ENCODE results near the gene MTOR. TPM values are rescaled to one million over a fixed set of nuclear protein-coding genes. Genes with fewer than 3 reads are reported as not detected.

The MTOR gene
- polyA plus RNA-seq, 1 of the 3 experiments (the other 2 are of a cell fraction), result 20.9 TPM

DNA sequence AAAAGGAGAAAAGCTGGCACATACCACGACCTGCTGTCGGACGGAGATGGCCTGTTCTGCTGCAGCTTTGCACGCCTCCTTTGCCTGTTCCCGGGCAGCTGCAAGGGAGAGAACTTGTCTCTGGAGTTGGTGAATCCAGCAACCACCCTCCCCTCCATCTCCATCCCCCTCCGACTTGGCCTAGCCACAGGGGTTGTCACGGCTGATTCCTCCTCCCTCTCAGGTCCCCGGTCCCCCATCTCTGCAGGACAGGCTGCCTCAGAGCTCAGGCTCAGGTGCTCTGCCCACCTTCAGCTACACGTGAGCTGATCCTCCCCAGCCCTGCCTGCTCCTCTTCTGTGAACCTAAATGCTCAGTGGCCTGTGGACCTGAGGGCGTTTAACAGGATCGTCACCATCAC lies 191.5 kb downstream of the MTOR start:
- no peak overlapping the region for H3K4me2 ChIP-seq
- no peak overlapping the region for H2AFZ ChIP-seq (ENCODE audit: low read depth)
- peaks cover under 1% of the 10 kb centered on the region for H3F3A ChIP-seq (replicated peaks; ENCODE audit: insufficient read depth)
- TF ChIP-seq TAF1 (IDR thresholded peaks at IDR 0.05; ENCODE audit: borderline replicate concordance, low read depth, low read length) (no peak), NRF1 (IDR thresholded peaks at IDR 0.05; ENCODE audit: low read depth, low read length) (no peak), RFX5 (IDR thresholded peaks at IDR 0.05; ENCODE audit: low read length) (no peak)
- no peak overlapping the region for H3K4me3 ChIP-seq (ENCODE audit: low read depth in 2 of 2, low read length in 1 of 2)
- 98% methylated on average over 9 of the region's 11 CpGs for WGBS (ENCODE audit: low lambda C conversion rate)
- no peaks in the 10 kb centered on the region for H3K9me3 ChIP-seq
- no peaks in the 10 kb centered on the region for H3K27me3 ChIP-seq (ENCODE audit: insufficient read depth)
- H3K36me3 ChIP-seq (replicated peaks in 1 of 2; ENCODE audit: control insufficient read depth in 1 of 2, insufficient read depth in 2 of 2, low read length in 1 of 2), result peaks cover 51 to 56% of the 10 kb centered on the region in 2 experiments
- no peak for DNase-seq
- ChIA-PET POLR2A (interaction anchor here (0.6 to 1.0 kb wide), 2 partner anchors 28 to 127 kb away, joined by 3 to 4 read pairs; no protein-coding TSS in a partner anchor), CTCF (interaction anchor here (1.4 to 3.4 kb wide), 3 partner anchors 10 to 33 kb away, joined by 4 to 17 read pairs (median 9); partner anchors contain the start of gene SRM)
- H3K27ac ChIP-seq (ENCODE audit: low read depth in 2 of 2, low read length in 1 of 2), result no peak overlapping the region
- no peaks in the 10 kb centered on the region for H3K4me1 ChIP-seq (ENCODE audit: control insufficient read depth in 1 of 2, insufficient read depth in 2 of 2, low read depth in 1 of 2, low read length in 1 of 2)
- H3K9me2 ChIP-seq, result no peaks in the 10 kb centered on the region
- H3K9ac ChIP-seq, result no peak overlapping the region
- no peaks in the 10 kb centered on the region for H4K20me1 ChIP-seq (ENCODE audit: insufficient read depth)
- no peaks in the 10 kb centered on the region for H3K79me2 ChIP-seq (ENCODE audit: insufficient read depth)

DNA sequence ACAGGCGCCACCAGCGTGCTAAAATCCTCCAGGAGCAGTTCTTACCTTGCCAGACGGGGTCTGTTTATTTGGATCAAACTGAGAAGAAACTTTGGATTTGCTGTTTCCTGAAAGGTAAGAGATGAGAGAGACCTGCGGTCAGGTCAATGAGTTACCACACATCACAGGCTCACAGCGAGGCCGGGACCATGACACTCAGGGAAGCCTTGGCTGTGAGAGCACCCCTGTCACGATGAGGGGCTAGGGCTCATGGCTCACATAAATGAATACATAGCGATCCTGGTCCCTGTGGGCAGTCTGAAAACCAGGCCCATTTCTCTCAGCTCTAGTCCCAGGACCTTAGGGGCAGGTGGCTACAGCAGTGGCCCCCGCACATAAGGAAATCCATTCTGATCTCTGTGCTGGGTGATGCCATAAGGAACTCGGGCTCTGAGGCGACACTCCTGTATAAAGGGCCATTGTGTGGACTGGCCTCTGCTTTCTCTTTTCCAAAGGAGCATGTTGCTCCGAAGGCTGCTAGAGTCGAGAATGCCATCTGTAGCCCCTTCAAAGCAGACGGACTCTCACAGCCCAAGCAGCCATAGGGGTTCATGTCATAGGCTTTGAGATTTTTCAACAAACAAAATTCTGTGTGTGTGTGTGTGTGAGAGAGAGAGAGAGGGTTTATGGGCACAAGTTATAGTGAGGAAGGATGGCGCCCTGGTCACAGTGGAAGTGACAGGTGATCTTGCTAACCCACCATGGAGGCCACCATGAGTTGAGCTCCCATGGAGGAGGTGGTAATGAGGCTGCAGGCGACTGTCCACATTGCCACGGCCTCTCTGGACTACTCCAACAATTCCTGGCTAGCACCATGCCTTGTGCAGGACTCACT lies 193.5 kb downstream of the MTOR start:
- Histone ChIP-seq H3F3A (replicated peaks; ENCODE audit: insufficient read depth) (peaks cover 4% of the 10 kb centered on the region), H3K36me3 (replicated peaks in 1 of 2; ENCODE audit: control insufficient read depth in 1 of 2, insufficient read depth in 2 of 2, low read length in 1 of 2) (peaks cover 45 to 60% of the 10 kb centered on the region in 2 experiments)

More for the DNA sequence above, 193.5 kb downstream of the MTOR start:
- no peak overlapping the region for H2AFZ ChIP-seq (ENCODE audit: low read depth)
- H3K9me2 ChIP-seq, result no peaks in the 10 kb centered on the region
- no peak for TF ChIP-seq YY1 (IDR thresholded peaks at IDR 0.05; ENCODE audit: low read depth)
- no peak for TF ChIP-seq RFX5 (IDR thresholded peaks at IDR 0.05; ENCODE audit: low read length)
- TF ChIP-seq TEAD4 (IDR thresholded peaks at IDR 0.05; ENCODE audit: borderline replicate concordance, insufficient read depth), result no peak
- TF ChIP-seq, protein P1, sequence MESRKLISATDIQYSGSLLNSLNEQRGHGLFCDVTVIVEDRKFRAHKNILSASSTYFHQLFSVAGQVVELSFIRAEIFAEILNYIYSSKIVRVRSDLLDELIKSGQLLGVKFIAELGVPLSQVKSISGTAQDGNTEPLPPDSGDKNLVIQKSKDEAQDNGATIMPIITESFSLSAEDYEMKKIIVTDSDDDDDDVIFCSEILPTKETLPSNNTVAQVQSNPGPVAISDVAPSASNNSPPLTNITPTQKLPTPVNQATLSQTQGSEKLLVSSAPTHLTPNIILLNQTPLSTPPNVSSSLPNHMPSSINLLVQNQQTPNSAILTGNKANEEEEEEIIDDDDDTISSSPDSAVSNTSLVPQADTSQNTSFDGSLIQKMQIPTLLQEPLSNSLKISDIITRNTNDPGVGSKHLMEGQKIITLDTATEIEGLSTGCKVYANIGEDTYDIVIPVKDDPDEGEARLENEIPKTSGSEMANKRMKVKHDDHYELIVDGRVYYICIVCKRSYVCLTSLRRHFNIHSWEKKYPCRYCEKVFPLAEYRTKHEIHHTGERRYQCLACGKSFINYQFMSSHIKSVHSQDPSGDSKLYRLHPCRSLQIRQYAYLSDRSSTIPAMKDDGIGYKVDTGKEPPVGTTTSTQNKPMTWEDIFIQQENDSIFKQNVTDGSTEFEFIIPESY (IDR thresholded peaks at IDR 0.05; ENCODE audit: borderline replicate concordance, low read depth), result no peak
- TF ChIP-seq RCOR1 (IDR thresholded peaks at IDR 0.05; ENCODE audit: low read length), result no peak
- TF ChIP-seq POLR2AphosphoS5 (IDR thresholded peaks at IDR 0.05; ENCODE audit: low read depth, low read length), result no peak
- no peak for TF ChIP-seq GATA2 (CRISPR knock-in tag; IDR thresholded peaks at IDR 0.05)
- TF ChIP-seq ELF1 (IDR thresholded peaks at IDR 0.05), result no peak
- H3K79me2 ChIP-seq (ENCODE audit: insufficient read depth), result no peaks in the 10 kb centered on the region
- no peaks in the 10 kb centered on the region for H3K27me3 ChIP-seq (ENCODE audit: insufficient read depth)
- POLR2A ChIA-PET, result no interaction called here
- no peaks in the 10 kb centered on the region for H3K4me1 ChIP-seq (ENCODE audit: control insufficient read depth in 1 of 2, insufficient read depth in 2 of 2, low read depth in 1 of 2, low read length in 1 of 2)
- H3K9ac ChIP-seq, result no peak overlapping the region
- no peak overlapping the region for H3K27ac ChIP-seq (ENCODE audit: low read depth in 2 of 2, low read length in 1 of 2)
- no peaks in the 10 kb centered on the region for H4K20me1 ChIP-seq (ENCODE audit: insufficient read depth)
- WGBS (ENCODE audit: low lambda C conversion rate), result 97% methylated on average over 12 of the region's 17 CpGs
- CTCF ChIA-PET, result interaction anchor here (1.1 to 3.4 kb wide), 2 partner anchors 31 to 152 kb away, joined by 3 to 17 read pairs; no protein-coding TSS in a partner anchor
- no peak overlapping the region for H3K4me2 ChIP-seq
- no peaks in the 10 kb centered on the region for H3K9me3 ChIP-seq
- no peak overlapping the region for H3K4me3 ChIP-seq (ENCODE audit: low read depth in 2 of 2, low read length in 1 of 2)
- DNase-seq, result no peak
